Activated T-cell treated with anti-CD3 and anti-CD28 coated beads for 1 hour (primary cell): ENCODE data around the gene EIPR1.
"Not testable (repeated sequence)": the region's sequence is repeated elsewhere in the genome, so short reads cannot be mapped to it uniquely, and the experiment has no call there.

Source experiments
- DNase-seq: peaks from one replicate; pipeline ENCODE4 v3.0.0-alpha.2; 2020; ENCODE audit warnings: low read depth

EIPR1 gene

DNA sequence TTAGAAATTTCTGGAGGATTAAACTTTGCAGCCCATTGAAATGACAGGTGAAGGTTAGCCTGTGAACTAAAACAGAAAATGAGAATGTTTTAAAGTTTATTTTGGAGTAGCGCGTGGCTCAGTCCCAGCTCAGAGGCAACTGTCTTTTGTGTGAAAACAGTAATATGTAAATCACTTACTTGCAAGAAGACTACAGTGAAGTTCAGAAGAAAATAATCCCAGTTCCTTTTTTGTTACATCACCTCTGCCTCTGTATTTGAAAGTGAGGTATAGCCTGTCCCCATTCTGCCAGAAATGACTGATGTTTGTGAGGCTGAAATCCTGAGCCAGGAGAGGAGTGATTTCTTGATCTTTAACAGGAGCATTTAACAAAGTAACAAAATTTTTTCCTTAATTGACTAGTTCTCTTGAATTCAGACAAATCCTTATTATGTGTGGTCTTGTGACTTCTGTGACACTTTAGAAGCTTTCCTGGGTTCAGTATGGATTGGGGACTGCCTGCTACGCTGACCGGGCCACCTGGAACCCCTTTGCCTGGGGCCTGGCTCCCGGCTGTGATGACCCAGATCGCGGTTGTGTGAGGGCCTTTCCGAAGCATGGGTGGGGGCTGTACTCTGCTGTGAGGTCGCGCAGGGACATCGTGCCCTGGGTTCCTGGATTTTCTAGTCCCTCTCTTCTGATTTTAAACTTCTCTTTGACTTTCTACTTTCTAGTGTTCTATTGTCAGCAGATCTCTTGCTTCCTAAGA lies 26.1 kb upstream of the EIPR1 start:
- DNase-seq: no peak

DNA sequence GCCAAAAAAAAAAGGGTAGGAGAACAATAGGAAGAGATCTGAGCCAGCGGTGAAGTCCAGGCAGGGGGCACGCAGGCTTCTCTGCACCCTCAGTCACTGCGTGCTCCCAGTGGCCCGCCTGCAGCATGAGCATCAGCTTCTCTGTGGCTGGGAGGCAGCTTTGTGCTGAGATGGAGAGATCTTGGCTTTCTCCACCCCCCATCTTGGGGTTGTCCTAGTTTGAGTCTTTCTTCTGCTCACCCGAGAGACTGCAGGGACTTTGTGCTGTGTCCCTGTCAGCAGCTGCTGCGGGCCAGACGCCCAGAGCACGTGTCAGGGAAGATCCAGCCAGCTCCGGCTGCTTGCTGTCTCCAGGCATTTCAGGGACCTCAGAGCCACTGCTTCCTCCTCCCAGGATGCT lies 22.2 kb upstream of the EIPR1 start:
- no peak for DNase-seq

DNA sequence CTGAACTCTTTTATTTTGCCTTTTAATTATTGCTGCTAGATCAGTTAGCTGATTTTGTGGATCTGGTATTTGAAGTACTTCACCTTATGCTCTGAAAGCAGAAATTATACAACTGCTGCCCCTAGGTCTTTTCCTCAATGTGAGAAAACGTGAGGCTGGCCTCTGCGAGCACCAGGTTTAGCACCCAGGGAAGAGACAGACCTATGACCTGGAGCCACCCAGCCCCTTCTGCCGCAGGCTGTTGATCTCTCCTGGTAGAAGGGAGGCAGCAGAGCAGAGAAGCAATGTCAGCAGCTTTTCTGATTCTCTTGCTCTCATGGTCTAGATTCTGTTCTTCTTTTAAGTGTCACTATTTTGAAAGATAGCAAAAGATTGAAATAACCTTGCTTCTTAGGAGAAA lies 21.8 kb upstream of the EIPR1 start:
- no peak for DNase-seq

DNA sequence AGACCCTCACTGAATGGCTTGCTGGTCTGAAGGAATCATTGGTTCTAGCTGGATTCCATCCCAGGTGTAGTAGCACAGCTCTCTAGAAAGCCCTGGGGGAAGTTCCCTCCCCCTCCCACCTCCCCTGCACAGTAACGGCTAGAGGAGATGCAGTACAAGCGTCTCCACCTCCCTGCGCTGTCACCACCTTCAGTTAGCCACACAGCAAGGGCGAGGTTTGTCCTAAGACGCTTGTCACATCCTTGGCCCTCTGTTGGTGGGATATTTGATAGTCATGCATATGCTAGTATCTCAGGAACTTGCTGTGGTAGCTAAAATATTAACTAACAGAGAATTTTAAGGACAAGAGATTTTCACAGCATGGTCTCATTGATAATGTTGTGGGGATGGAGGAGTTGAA lies 21.2 kb upstream of the EIPR1 start:
- DNase-seq: no peak

DNA sequence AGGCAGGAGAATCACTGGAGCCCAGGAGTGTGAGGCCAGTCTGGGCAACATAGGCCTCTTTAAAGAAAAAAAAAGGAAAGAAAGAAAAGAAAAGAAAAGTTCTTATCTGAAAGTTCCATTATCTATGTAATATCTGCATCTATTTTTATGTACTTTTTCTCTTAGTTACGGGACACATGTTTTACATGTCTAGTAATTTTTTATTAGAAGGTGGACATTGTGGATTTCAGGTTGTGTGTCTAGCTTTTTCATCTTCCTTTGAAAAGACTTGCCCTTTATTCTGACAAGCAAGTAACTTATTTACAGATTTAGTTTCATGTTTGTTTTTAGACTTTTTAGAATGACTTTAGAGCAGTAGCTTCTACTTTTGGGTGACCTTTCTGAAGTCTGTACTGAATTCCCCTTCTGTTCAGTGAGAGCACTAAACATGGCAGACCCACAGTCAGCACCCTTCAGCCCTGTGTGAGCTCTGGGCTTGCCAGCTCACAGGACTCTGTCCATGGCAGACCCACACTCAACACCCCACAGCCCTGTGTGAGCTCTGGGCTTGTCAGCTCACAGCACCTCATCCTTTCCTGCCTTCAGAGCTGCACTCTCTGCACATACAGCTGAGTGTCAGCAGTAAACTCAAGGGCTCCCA lies 19.4 kb upstream of the EIPR1 start:
- no peak for DNase-seq

DNA sequence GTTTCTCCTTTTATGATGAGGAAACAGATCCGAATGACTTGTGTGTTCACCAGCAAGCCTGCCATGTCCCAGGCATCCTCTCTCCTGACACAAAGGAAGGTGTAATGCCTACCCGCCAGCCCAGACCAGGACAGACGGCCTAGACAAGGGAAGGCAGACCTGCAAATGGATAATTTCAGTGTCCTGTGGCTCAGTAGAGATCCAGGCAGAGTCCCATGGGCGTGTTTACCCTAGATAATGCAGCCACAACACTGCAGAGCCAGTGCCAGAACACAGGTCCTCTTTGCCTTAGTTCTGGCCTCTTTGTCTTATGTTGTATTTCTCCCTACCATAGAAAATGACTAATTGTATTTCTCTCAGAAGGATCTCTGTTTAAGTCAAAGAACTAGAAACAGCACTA lies 14.6 kb upstream of the EIPR1 start:
- DNase-seq: no peak

DNA sequence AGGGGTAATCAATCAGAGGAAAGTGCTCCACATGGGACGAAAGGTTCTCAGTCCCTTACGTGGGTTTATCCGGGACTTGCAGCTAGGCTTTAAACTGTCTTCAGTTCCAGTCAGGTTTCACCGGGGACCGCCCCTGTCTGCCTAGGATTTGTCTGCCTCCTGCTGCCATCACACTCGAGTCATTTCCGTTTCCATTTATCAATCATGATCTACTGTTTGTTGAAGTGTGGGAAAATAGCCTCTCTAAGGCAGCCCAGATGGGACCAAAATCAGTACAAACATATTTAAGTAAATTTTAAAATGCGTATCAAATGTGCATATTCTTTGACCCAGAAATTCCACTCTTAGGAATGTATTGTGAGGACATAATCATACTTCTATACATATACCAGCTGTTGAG lies 12.4 kb upstream of the EIPR1 start:
- DNase-seq: no peak

DNA sequence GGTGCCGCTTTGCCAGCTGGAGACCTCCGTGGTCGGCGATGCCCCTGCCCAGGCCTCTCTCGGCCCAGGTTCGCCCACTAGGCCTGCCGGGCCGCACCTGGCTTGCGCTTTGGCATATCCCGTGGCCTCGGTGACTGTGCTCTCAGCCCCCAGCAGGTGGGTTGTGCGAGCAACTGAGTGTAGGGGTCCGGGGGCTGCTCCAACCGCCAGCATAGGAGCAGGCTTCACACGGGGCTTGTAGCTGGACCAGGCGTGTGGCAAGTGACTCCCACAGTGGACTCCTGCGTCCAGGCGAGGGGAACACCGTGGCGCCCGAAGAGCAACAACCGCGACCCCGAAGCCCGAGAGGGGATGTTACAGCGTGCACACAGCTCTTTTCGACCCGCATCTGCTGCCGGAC lies 11.6 kb upstream of the EIPR1 start:
- no peak for DNase-seq

DNA sequence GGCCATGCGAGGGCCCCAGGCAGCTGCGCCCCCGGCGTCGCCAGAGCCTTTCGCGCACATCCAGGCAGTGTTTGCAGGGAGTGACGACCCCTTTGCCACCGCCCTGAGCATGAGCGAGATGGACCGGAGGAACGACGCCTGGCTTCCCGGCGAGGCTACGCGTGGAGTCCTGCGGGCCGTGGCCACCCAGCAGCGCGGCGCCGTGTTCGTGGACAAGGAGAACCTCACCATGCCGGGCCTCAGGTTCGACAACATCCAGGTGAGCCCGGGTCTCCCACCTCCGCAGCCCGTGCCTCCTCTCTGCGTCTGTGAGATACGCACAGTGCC lies 10.8 kb upstream of the EIPR1 start:
- DNase-seq: no peak

DNA sequence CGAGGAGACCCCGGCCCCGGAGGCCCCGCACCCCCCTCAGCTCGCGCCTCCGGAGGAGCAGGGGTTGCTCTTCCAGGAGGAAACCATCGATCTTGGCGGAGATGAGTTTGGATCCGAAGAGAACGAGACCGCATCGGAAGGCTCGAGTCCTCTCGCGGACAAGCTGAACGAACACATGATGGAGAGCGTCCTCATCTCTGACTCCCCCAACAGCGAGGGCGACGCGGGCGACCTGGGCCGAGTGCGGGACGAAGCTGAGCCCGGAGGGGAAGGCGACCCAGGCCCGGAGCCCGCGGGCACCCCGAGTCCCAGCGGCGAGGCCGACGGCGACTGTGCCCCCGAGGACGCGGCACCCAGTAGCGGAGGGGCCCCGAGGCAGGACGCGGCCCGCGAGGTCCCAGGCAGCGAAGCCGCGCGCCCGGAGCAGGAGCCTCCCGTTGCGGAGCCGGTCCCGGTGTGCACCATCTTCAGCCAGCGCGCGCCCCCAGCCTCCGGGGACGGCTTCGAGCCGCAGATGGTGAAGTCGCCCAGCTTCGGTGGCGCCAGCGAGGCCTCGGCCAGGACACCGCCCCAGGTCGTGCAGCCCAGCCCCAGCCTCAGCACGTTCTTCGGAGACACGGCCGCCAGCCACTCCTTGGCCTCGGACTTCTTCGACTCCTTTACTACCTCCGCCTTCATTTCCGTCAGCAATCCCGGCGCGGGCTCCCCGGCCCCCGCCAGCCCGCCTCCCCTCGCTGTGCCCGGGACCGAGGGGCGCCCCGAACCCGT lies 10.2 kb upstream of the EIPR1 start:
- DNase-seq: no peak

DNA sequence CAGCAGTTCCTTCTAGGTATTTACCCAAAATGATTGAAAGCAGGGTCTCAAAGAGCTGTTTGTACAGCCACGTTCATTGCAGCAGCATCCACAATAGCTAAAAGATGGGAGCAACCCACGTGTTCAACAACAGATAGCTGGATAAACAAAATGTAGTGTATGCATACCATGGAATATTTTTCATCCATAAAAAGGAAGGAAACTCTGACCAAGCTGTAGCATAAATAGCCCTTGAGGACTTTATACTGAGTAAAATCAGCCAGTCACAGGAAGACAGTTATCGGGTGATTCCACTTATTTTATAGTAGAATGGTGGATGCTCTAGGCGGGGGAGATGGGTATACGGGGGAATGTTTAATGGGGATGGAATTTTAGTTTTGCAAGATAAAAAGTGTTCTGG lies 9.4 kb upstream of the EIPR1 start:
- no peak for DNase-seq

DNA sequence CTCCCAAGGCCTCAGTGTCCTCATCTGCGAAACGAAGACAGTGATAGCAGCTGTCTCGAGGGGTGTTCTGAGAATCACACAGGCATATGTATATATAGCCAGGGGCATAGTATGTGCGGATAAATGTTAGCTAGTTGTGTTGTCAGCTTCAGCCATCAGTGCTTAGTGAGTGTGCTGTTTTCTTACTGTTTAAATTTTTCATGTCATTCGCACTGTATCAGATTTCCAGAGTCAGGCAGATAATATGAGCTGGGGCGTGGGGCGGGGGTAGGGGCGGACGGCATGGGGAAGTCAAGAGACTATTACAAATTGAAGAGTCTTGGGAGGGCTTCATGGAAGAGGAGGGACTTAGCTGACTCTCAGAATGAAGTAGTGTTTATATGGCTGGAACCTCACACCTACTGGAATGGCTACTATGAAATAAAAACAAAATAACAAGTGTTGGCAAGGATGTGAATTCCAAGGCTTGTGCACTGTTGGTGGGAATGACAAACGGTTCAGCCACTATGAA lies 8.9 kb upstream of the EIPR1 start:
- no peak for DNase-seq

DNA sequence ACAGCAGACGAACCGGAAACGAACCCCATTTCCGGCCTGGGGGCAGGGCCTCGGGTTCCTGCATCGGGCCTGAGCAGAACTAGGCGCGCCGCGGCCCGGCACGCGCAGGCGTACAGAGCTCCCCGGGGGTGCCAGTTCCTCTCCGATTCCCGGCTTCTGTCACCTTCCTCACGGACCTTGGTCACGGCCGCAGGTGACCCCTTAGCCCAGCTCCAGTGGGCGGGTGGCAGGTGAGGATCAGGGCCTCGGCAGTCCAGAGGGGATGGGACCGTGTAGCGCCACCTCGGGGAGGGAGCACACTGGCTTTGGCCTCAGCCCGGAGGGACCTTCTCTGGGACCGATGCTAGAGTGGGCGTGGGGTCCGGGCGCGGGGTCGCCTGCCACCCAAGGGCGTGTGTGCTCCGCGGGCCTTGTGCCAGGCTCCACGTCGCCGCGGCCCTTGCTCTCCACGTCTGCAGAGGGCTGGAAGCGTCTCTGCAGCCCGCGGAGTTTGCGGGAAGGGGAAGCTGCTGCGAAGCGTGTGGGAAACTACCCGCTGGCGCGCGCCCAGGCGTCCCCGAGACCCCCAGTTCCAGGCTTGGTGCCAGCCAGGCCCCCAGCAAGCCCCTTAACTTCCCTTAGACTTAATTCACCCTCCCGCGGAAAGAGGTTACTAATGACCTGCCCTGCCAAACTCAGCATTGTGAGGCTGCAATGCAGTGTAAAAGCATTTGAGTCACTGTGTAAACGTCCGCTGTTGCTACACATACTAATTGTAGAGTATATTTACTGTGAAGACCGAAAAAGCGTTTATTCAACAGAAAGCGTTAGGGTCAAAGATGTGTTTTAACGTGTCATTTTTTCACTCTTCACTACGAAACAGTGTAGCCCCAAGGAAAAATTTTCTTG lies 2.3 kb upstream of the EIPR1 start, which contains the start of gene TRAPPC12:
TSS of gene TRAPPC12 (plus strand) at position 48 of the 888 bp plus-strand sequence. CDS start 7,930 bp downstream, outside the sequence.
- DNase-seq: peak; percentile 92

DNA sequence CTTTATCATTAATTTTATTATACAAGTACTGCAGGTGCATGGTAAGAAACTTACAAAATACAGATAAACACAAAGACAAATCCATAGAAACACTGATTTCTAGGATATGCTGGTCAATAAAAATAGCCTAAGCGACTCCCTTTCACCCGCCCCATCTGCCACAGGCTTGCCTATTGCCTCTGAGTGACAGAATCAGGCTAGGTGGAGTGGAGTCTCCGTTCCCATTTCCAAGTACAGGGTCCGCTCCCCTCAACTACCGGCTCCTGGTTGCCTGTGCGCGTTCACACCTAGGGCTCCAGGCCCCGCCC lies 1.7 kb upstream of the EIPR1 start:
- DNase-seq: no peak

DNA sequence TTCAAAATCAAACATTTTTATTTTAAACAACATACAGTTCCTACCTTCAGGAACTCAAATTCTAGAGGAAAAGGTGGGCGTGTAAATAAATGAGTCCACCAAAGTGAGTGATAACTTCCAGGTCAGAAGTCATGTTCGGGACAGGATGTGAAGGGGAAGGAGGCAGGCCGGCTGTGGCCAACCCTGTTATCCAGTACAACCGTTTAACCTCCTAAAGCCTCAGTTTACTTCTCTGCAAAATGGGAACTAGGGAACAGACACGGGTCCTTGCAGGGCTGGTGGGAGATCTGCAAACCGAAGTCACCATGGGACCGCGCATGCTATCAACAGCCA lies 373 bp downstream of the EIPR1 start:
- DNase-seq: no peak

DNA sequence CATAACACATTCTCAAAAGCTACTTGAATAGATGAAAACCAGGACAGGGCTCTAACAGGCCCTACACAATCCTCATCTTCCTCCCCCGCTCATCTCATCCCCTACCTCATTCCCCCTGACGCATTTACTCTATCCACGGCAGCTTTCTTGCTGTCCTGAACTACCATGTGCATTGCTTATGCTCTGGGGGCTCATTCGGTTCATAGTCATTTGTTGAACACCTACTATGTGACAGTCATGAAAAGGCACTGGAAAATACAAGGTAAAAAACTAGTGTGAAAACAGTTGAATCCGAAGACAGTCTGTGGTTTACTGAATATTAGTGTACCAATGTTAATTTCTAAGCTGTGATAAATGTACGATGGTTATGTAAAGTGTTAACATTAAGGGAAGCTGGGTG lies 797 bp downstream of the EIPR1 start:
- no peak for DNase-seq

DNA sequence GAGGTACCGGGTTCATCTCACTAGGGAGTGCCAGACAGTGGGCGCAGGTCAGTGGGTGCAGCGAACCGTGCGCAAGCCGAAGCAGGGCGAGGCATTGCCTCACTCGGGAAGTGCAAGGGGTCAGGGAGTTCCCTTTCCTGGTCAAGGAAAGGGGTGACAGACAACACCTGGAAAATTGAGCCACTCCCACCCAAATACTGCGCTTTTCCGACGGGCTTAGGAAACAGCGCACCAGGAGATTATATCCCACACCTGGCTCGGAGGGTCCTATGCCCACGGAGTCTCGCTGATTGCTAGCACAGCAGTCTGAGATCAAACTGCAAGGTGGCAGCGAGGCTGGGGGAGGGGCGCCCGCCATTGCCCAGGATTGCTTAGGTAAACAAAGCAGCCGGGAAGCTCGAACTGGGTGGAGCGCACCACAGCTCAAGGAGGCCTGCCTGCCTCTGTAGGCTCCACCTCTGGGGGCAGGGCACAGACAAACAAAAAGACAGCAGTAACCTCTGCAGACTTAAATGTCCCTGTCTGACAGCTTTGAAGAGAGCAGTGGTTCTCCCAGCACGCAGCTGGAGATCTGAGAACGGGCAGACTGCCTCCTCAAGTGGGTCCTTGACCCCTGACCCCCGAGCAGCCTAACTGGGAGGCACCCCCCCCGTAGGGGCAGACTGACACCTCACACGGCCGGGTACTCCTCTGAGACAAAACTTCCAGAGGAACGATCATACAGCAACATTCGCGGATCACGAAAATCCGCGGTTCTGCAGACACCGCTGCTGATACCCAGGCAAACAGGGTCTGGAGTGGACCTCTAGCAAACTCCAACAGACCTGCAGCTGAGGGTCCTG lies 8.1 kb downstream of the EIPR1 start:
- DNase-seq: not testable (repeated sequence)

DNA sequence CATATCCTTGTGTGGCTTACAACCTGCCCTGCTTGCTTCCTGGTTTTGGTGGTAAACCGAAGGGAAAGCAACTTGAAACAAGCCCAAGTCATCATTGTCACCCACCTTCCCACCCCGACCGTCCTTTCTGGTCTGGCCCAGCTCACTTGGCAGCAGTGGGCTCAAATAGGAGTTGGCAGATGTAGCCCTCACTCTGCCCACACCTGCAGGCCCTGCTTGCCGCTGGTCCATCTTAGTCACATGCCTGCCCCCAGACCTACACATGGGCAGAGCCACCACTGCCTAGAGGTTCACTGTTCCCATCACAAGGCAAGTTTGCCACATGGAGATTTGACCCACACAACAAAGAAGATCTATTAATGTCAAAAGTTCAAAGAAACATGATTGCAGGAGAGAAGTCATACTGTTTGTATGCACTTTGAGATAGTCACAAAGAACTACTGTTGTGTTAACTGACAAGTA lies 9.3 kb downstream of the EIPR1 start:
- DNase-seq: no peak

DNA sequence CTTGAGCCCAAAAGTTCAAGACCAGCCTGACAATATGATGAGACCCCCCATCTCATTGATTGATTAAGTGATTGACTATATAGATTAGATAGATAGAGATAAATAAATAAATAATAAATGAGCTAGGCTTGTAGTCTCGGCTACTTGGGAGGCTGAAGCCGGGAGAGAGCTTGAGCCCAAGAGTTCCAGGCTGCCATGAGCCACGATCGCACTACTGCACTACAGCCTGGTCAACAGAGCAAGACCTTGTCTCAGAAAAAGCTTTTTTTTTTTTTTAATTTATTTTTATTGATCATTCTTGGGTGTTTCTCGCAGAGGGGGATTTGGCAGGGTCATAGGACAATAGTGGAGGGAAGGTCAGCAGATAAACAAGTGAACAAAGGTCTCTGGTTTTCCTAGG lies 12.4 kb downstream of the EIPR1 start:
- DNase-seq: no peak

DNA sequence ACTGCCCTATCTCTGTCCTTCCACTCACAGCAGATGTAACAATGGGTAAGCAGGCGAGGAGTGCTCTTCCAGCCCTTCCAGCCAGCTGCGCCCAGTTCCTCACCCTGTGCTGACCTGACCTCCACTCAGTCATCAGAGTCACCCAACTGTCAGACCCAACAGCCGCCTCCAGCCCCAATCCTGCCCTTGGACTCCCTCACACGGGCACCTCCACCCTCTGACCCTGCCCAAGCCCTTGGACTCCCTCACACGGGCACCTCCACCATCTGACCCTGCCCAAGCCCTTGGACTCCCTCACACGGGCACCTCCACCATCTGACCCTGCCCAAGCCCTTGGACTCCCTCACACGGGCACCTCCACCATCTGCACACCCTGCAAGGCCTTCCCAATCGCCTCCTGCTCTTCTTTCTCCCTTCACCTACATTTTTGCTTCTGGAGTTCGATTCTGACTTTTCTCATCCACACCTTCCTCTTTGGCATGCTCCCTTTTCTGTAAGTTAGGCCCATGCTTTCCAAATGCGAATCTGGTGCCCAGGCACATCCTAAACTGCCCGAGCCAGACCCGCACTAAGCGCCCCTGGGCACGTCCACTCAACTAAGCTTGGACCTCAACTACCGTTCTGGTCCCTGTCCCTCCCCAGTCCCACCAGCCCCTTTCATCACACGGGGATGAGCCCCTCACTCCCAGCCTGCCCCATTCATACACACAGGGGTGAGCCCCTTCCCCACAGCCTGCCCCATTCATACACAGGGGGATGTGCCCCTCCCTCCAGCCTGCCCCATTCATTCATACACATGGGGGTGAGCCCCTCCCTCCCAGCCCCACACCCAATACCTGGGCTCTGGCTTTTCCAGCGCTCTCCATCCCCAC lies 15.9 kb downstream of the EIPR1 start:
- no peak for DNase-seq
